Measurements from ENCODE around the gene CFAP410. TPM values are rescaled to one million over a fixed set of nuclear protein-coding genes. Genes with fewer than 3 reads are reported as not detected.

CFAP410 gene
- total RNA-seq, 2 donors from 2014 or later = 19.8 to 21.4 TPM

GRCh38 chr21:44337449-44337848 is 1.7 kb downstream of the CFAP410 start:
- Histone ChIP-seq H3K9ac (ENCODE audit: low read depth in 2 of 2, low read length in 2 of 2) (no peak overlapping the region), H3K9me3 (no peaks in the 10 kb centered on the region), H3K4me3 (no peak overlapping the region), H3K36me3 (no peaks in the 10 kb centered on the region), H3K27ac (no peak overlapping the region), H3K4me1 (no peaks in the 10 kb centered on the region), H3K27me3 (no peaks in the 10 kb centered on the region)
- DNase-seq = no peak
- no peak for TF ChIP-seq CTCF (IDR thresholded peaks at IDR 0.05)
- intact Hi-C loops (cut with DNase I) = no loop called here

GRCh38 chr21:44335266-44336059 is 3.7 kb downstream of the CFAP410 start:
- H3K36me3 ChIP-seq = no peaks in the 10 kb centered on the region
- intact Hi-C loops (cut with DNase I) = no loop called here
- TF ChIP-seq CTCF (IDR thresholded peaks at IDR 0.05) = no peak
- no peaks in the 10 kb centered on the region for H3K4me1 ChIP-seq
- no peak overlapping the region for H3K27ac ChIP-seq
- no peak for DNase-seq
- H3K4me3 ChIP-seq = no peak overlapping the region
- no peaks in the 10 kb centered on the region for H3K27me3 ChIP-seq
- no peak overlapping the region for H3K9ac ChIP-seq (ENCODE audit: low read depth in 2 of 2, low read length in 2 of 2)
- H3K9me3 ChIP-seq = no peaks in the 10 kb centered on the region

GRCh38 chr21:44334329-44335030 is 4.7 kb downstream of the CFAP410 start:
- TF ChIP-seq CTCF (IDR thresholded peaks at IDR 0.05) = no peak
- no peak overlapping the region for H3K9ac ChIP-seq (ENCODE audit: low read depth in 2 of 2, low read length in 2 of 2)
- no peaks in the 10 kb centered on the region for H3K36me3 ChIP-seq
- H3K27me3 ChIP-seq = no peaks in the 10 kb centered on the region
- DNase-seq = no peak
- no peak overlapping the region for H3K27ac ChIP-seq
- no peaks in the 10 kb centered on the region for H3K9me3 ChIP-seq
- H3K4me3 ChIP-seq = no peak overlapping the region
- no peaks in the 10 kb centered on the region for H3K4me1 ChIP-seq
- intact Hi-C loops (cut with DNase I) = no loop called here

- intact Hi-C loops (cut with DNase I) = no loop called here
- H3K4me1 ChIP-seq = no peaks in the 10 kb centered on the region
- no peaks in the 10 kb centered on the region for H3K9me3 ChIP-seq
- no peaks in the 10 kb centered on the region for H3K27me3 ChIP-seq
- TF ChIP-seq CTCF (IDR thresholded peaks at IDR 0.05) = no peak
- no peak overlapping the region for H3K4me3 ChIP-seq
- no peak overlapping the region for H3K27ac ChIP-seq
- H3K36me3 ChIP-seq = no peaks in the 10 kb centered on the region
- H3K9ac ChIP-seq (ENCODE audit: low read depth in 2 of 2, low read length in 2 of 2) = no peak overlapping the region
- no peak for DNase-seq
Measured at GRCh38 chr21:44333509-44334328, 5.5 kb downstream of the CFAP410 start.

- no peak for TF ChIP-seq CTCF (IDR thresholded peaks at IDR 0.05)
- intact Hi-C loops (cut with DNase I) = no loop called here
- Histone ChIP-seq H3K9me3 (no peaks in the 10 kb centered on the region), H3K27ac (no peak overlapping the region), H3K9ac (ENCODE audit: low read depth in 2 of 2, low read length in 2 of 2) (no peak overlapping the region), H3K36me3 (no peaks in the 10 kb centered on the region), H3K4me3 (no peak overlapping the region), H3K27me3 (no peaks in the 10 kb centered on the region), H3K4me1 (no peaks in the 10 kb centered on the region)
- DNase-seq = no peak
Measured at GRCh38 chr21:44332965-44333364, 6.2 kb downstream of the CFAP410 start.

Data from colonic mucosa (tissue), 4 donors.